Natural killer cell (primary cell): Measurements from ENCODE around the gene PCDH12. TPM values are rescaled to one million over a fixed set of nuclear protein-coding genes. Genes with fewer than 3 reads are reported as not detected.

Experiments used
- ATAC-seq, 3 donors: fragments of 150-1000 bp in 2 of 3; fragments of 200-7000 bp in 1 of 3; cut with Tn5 transposase; 1 replicate in 1 of 3; 2 replicates in 2 of 3; pipeline ENCODE4 v1.10.0; 2021; ENCODE audit warnings: mild to moderate bottlenecking in 2 of 3, moderate library complexity in 2 of 3
- DNase-seq, 2 donors: peaks; one replicate each; pipeline versions ENCODE4 v3.0.0 to v3.0.0-alpha.2; 2013 to 2021; ENCODE audit warnings: mixed read lengths in 1 of 2
- H3K27ac ChIP-seq: one replicate; pipeline ENCODE4 v1.5.1; 2013; ENCODE audit warnings: mild to moderate bottlenecking, low read length
- H3K27me3 ChIP-seq: one replicate; pipeline ENCODE4 v1.6.1; 2013; ENCODE audit warnings: low read length; ENCODE audit not compliant: control insufficient read depth, insufficient read depth
- H3K36me3 ChIP-seq: one replicate; pipeline ENCODE4 v1.6.1; 2013; ENCODE audit warnings: low read length; ENCODE audit not compliant: control insufficient read depth, insufficient read depth
- H3K4me1 ChIP-seq: one replicate; pipeline ENCODE4 v1.6.1; 2013; ENCODE audit warnings: low read length; ENCODE audit not compliant: control insufficient read depth, insufficient read depth
- H3K4me3 ChIP-seq: one replicate; pipeline ENCODE4 v1.5.1; 2013; ENCODE audit warnings: low read length
- H3K9me3 ChIP-seq: one replicate; pipeline ENCODE4 v1.6.1; 2013; ENCODE audit warnings: low read length; ENCODE audit not compliant: control insufficient read depth, insufficient read depth
- H3K27ac Mint-ChIP-seq, 2 donors: one replicate each; pipeline ENCODE4 v1.8.0; 2022; ENCODE audit warnings: mild to moderate bottlenecking in 2 of 2, mixed read lengths in 2 of 2, moderate library complexity in 1 of 2
- H3K27me3 Mint-ChIP-seq, 2 donors: one replicate each; pipeline ENCODE4 v1.8.0; 2022; ENCODE audit warnings: low read depth in 2 of 2, mixed read lengths in 2 of 2
- H3K36me3 Mint-ChIP-seq: one replicate; pipeline ENCODE4 v1.8.0; 2022; ENCODE audit warnings: mixed read lengths
- H3K4me1 Mint-ChIP-seq, 2 donors: one replicate each; pipeline ENCODE4 v1.8.0; 2022; ENCODE audit warnings: mixed read lengths in 2 of 2
- H3K4me3 Mint-ChIP-seq: one replicate; pipeline ENCODE4 v1.8.0; 2022; ENCODE audit warnings: mild to moderate bottlenecking, moderate library complexity, mixed read lengths
- H3K9me3 Mint-ChIP-seq, 2 donors: one replicate each; pipeline ENCODE4 v1.8.0; 2022; ENCODE audit warnings: mixed read lengths in 2 of 2
- WGBS: methylation state at CpG from one replicate; pipeline ENCODE4 v1.1.7; 2013; ENCODE audit warnings: missing lambda C conversion rate; ENCODE audit not compliant: insufficient coverage; 5-methylcytosine and 5-hydroxymethylcytosine counted together
- intact Hi-C: fragments of 100-400 bp; cut with micrococcal nuclease; formaldehyde crosslinking; loops from one replicate; pipeline ENCODE4 v1.14.2; 2022
- total RNA-seq, 4 donors: library from RNA; stranded (reverse); fragments of 120-200 nt in 1 of 4; gene quantifications; one replicate each; pipeline versions ENCODE4 v1.2.3 to v1.2.4, GENCODE V29; 2013 to 2022
- TF ChIP-seq, protein P1 (sequence below): fragments of 200-600 bp; IDR thresholded peaks from one replicate; pipeline ENCODE4 v1.8.0; 2022; ENCODE audit warnings: antibody characterized with exemption

Gene PCDH12
- total RNA-seq, 3 donors from 2014 or later (not counting 1 experiment from before 2014, with no cell fraction given): 0.05 TPM; not detected in 2

DNA sequence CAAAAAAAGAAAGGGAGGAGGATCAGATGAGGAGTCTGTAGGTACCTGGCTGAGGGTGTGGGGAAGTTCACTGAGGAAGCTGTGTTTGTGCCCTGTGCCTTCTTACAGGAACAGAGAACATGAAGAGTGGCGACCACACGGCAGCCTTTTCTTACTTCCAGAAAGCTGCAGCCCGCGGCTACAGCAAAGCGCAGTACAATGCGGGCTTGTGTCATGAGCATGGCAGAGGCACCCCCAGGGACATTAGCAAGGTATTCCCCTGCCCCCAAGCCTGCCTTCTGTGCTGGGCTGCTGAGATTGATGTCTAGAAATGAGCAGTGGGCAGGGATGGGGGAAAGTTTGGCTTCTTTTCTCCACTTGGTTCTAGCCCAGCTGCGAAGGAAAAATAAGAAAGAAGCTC is 24.9 kb downstream of the PCDH12 start:
- no peak overlapping the region for H3K27ac ChIP-seq
- H3K4me1 Mint-ChIP-seq: peaks cover 0 to 2% of the 10 kb centered on the region in 2 donors
- DNase-seq: no peak
- intact Hi-C loops: no loop called here
- H3K36me3 ChIP-seq: peaks cover 82% of the 10 kb centered on the region
- H3K4me3 ChIP-seq: no peak overlapping the region
- no peak overlapping the region for H3K27ac Mint-ChIP-seq
- H3K9me3 Mint-ChIP-seq: no peaks in the 10 kb centered on the region
- TF ChIP-seq, protein P1, sequence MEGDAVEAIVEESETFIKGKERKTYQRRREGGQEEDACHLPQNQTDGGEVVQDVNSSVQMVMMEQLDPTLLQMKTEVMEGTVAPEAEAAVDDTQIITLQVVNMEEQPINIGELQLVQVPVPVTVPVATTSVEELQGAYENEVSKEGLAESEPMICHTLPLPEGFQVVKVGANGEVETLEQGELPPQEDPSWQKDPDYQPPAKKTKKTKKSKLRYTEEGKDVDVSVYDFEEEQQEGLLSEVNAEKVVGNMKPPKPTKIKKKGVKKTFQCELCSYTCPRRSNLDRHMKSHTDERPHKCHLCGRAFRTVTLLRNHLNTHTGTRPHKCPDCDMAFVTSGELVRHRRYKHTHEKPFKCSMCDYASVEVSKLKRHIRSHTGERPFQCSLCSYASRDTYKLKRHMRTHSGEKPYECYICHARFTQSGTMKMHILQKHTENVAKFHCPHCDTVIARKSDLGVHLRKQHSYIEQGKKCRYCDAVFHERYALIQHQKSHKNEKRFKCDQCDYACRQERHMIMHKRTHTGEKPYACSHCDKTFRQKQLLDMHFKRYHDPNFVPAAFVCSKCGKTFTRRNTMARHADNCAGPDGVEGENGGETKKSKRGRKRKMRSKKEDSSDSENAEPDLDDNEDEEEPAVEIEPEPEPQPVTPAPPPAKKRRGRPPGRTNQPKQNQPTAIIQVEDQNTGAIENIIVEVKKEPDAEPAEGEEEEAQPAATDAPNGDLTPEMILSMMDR: no peak
- peaks cover 22% of the 10 kb centered on the region for H3K36me3 Mint-ChIP-seq
- no peak overlapping the region for H3K4me3 Mint-ChIP-seq
- no peak for ATAC-seq
- H3K4me1 ChIP-seq: no peaks in the 10 kb centered on the region
- 98% methylated on average over 7 of the region's 7 CpGs for WGBS
- H3K9me3 ChIP-seq: no peaks in the 10 kb centered on the region
- no peaks in the 10 kb centered on the region for H3K27me3 Mint-ChIP-seq
- no peaks in the 10 kb centered on the region for H3K27me3 ChIP-seq

- ATAC-seq: no peak
- intact Hi-C loops: no loop called here
- no peak overlapping the region for H3K27ac ChIP-seq
Measured at GRCh38 chr5:141931694-141932093, 26.3 kb downstream of the PCDH12 start.

DNA sequence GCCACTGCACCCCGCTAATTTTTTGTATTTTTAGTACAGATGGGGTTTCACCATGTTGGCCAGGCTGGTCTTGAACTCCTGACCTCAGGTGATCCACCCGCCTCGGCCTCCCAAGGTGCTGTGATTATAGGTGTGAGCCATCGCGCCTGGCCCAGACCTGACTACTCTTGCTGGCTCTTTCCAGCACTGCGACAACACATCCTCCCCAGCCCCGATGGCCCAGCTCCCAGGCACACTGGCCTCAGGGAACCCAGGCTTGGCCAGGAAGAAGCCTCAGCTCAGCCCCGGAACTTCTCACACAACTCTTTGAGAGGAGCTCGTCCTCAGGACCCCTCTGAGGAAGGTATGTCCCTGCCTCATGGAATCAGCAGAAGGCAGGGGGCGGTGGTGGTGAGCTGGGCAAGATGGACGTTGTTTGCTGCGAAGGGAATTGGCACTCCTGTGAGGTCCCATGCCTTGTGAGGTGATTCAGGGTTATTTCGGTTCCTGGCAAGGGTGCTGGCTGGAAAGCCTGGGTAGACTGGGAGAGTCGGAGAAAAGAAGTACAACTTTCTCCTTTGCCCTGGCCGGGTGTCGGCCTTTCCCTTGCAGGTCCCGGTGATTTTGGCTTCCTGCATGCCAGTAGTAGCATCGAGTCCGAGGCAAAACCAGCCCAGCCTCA is 28.5 kb downstream of the PCDH12 start:
- Mint-ChIP-seq H3K36me3 (peaks cover 22% of the 10 kb centered on the region), H3K9me3 (no peaks in the 10 kb centered on the region), H3K4me3 (no peak overlapping the region), H3K4me1 (peaks cover 5 to 22% of the 10 kb centered on the region in 2 donors), H3K27me3 (no peaks in the 10 kb centered on the region), H3K27ac (no peak overlapping the region)
- peaks cover 83% of the 10 kb centered on the region for H3K36me3 ChIP-seq
- ATAC-seq (no peak), DNase-seq (no peak)
- TF ChIP-seq, protein P1: no peak
- intact Hi-C loops: no loop called here
- H3K4me1 ChIP-seq: peaks cover 2% of the 10 kb centered on the region
- 98% methylated on average over 19 of the region's 19 CpGs for WGBS
- no peak overlapping the region for H3K4me3 ChIP-seq
- no peaks in the 10 kb centered on the region for H3K9me3 ChIP-seq
- H3K27me3 ChIP-seq: no peaks in the 10 kb centered on the region
- no peak overlapping the region for H3K27ac ChIP-seq

More at GRCh38 chr5:141931694-141932093, 26.3 kb downstream of the PCDH12 start:
- 94% methylated on average over 4 of the region's 5 CpGs for WGBS
- peaks cover 87% of the 10 kb centered on the region for H3K36me3 ChIP-seq
- no peak overlapping the region for H3K4me3 Mint-ChIP-seq
- H3K27me3 Mint-ChIP-seq: no peaks in the 10 kb centered on the region
- DNase-seq: no peak
- no peaks in the 10 kb centered on the region for H3K4me1 ChIP-seq
- H3K36me3 Mint-ChIP-seq: peaks cover 22% of the 10 kb centered on the region
- TF ChIP-seq, protein P1: no peak
- no peaks in the 10 kb centered on the region for H3K9me3 Mint-ChIP-seq
- no peaks in the 10 kb centered on the region for H3K27me3 ChIP-seq
- no peak overlapping the region for H3K4me3 ChIP-seq
- H3K9me3 ChIP-seq: no peaks in the 10 kb centered on the region
- peaks cover under 1 to 12% of the 10 kb centered on the region in 2 donors for H3K4me1 Mint-ChIP-seq
- H3K27ac Mint-ChIP-seq: no peak overlapping the region

DNA sequence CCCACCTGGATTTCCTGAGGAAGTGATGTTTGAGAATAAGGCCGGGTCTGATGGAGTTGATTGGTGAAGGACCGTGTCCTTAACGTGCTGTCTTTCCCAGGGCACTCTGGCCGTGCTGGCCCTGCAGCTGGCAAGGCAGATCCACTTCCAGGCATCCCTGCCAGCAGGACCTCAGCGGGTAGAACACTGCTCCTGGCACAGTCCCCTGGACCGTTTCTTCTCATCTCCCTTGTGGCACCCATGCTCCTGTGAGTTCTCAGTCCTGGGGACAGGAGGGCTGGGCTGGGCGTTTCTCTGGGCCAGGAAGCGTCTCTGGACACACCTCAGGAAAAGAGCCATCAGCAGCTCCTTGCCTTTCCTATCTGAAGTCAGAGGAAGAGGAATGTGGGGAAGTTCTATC is 30.0 kb downstream of the PCDH12 start:
- Histone ChIP-seq H3K36me3 (peaks cover 69% of the 10 kb centered on the region), H3K9me3 (no peaks in the 10 kb centered on the region), H3K27me3 (no peaks in the 10 kb centered on the region), H3K27ac (no peak overlapping the region), H3K4me1 (peaks cover 13% of the 10 kb centered on the region), H3K4me3 (no peak overlapping the region)
- intact Hi-C loops: no loop called here
- no peak overlapping the region for H3K4me3 Mint-ChIP-seq
- peaks cover 22% of the 10 kb centered on the region for H3K36me3 Mint-ChIP-seq
- TF ChIP-seq, protein P1: no peak
- WGBS: 81% methylated on average over 8 of the region's 8 CpGs
- peaks cover 18 to 34% of the 10 kb centered on the region in 2 donors for H3K4me1 Mint-ChIP-seq
- H3K9me3 Mint-ChIP-seq: no peaks in the 10 kb centered on the region
- ATAC-seq (no peak), DNase-seq (no peak)
- H3K27me3 Mint-ChIP-seq: no peaks in the 10 kb centered on the region
- no peak overlapping the region for H3K27ac Mint-ChIP-seq
